ENCODE data around the gene MYBPH. TPM values are rescaled to one million over a fixed set of nuclear protein-coding genes. Genes with fewer than 3 reads are reported as not detected.

Gene MYBPH
- total RNA-seq, 6 experiments from 2014 or later, result 0.12 TPM; not detected in 5

DNA sequence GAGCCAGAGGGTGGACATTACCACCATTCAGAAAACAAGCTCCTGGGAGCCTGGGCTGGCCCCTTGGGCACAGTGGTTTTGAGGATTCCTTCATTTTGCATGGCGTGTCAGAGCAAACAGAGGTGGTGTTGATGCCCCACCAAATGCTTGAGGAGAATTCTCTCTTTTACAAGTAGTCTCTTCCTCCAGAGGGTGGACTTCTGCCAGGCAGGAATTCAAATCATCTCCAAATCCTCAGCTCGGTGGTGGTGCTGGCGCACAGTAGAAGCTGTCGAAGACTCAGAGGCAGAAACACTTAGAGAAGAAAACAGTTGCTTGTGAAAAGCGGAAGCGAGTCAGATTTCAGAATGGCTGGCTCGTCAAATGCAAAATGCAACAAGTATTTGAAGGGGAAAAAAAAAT is 14.3 kb upstream of the MYBPH start:
- Histone ChIP-seq H3K9me3 (no peaks in the 10 kb centered on the region), H3K27ac (no peak overlapping the region), H3K4me1 (no peaks in the 10 kb centered on the region), H3K27me3 (no peaks in the 10 kb centered on the region), H3K36me3 (no peaks in the 10 kb centered on the region), H3K4me3 (no peak overlapping the region)
- WGBS (ENCODE audit: insufficient coverage, low coverage, low lambda C conversion rate, missing lambda C conversion rate), result 40% methylated on average over 7 of the region's 7 CpGs
- TF ChIP-seq POLR2A (IDR thresholded peaks at IDR 0.05), result no peak
- TF ChIP-seq, protein P1, sequence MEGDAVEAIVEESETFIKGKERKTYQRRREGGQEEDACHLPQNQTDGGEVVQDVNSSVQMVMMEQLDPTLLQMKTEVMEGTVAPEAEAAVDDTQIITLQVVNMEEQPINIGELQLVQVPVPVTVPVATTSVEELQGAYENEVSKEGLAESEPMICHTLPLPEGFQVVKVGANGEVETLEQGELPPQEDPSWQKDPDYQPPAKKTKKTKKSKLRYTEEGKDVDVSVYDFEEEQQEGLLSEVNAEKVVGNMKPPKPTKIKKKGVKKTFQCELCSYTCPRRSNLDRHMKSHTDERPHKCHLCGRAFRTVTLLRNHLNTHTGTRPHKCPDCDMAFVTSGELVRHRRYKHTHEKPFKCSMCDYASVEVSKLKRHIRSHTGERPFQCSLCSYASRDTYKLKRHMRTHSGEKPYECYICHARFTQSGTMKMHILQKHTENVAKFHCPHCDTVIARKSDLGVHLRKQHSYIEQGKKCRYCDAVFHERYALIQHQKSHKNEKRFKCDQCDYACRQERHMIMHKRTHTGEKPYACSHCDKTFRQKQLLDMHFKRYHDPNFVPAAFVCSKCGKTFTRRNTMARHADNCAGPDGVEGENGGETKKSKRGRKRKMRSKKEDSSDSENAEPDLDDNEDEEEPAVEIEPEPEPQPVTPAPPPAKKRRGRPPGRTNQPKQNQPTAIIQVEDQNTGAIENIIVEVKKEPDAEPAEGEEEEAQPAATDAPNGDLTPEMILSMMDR (IDR thresholded peaks at IDR 0.05), result no peak
- ATAC-seq, result no peak
- intact Hi-C loops (cut with DNase I), result no loop called here
- DNase-seq, result peak in 1 of 3 donors; percentile 33

DNA sequence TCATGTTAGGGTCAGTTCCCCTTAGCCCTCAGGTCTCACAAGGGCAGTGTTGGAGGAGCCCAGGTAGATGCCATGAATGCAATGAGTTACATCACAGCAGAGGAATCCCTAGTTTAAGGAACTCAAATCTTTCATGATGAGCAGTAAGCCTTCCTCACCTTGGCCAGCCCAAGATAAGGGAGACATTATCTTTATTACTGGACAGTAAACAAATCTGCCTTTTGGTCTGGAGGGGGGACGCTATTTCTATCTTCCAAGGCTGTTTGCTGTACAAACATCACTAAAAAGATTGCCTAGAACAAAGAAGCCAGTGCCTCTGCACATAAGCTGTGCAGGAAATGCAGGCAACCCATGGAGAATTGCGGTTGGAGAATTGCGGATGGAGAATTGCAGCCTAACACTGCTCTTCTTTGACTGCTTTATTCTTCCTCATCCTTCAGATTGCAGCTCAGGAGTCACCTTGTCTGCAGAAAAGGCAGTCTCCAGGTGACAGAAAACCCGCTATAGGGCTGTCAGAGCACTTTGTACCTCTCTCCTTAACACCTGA is 13.1 kb upstream of the MYBPH start:
- TF ChIP-seq, protein P1 (IDR thresholded peaks at IDR 0.05), result no peak
- no peak for TF ChIP-seq POLR2A (IDR thresholded peaks at IDR 0.05)
- ATAC-seq, result no peak
- 51% methylated on average over 3 of the region's 4 CpGs for WGBS (ENCODE audit: insufficient coverage, low coverage, low lambda C conversion rate, missing lambda C conversion rate)
- no peaks in the 10 kb centered on the region for H3K36me3 ChIP-seq
- no peak overlapping the region for H3K27ac ChIP-seq
- H3K27me3 ChIP-seq, result no peaks in the 10 kb centered on the region
- no peaks in the 10 kb centered on the region for H3K9me3 ChIP-seq
- DNase-seq, result peak in 1 of 3 donors; percentile 21
- intact Hi-C loops (cut with DNase I), result no loop called here
- H3K4me1 ChIP-seq, result no peaks in the 10 kb centered on the region
- H3K4me3 ChIP-seq, result no peak overlapping the region

DNA sequence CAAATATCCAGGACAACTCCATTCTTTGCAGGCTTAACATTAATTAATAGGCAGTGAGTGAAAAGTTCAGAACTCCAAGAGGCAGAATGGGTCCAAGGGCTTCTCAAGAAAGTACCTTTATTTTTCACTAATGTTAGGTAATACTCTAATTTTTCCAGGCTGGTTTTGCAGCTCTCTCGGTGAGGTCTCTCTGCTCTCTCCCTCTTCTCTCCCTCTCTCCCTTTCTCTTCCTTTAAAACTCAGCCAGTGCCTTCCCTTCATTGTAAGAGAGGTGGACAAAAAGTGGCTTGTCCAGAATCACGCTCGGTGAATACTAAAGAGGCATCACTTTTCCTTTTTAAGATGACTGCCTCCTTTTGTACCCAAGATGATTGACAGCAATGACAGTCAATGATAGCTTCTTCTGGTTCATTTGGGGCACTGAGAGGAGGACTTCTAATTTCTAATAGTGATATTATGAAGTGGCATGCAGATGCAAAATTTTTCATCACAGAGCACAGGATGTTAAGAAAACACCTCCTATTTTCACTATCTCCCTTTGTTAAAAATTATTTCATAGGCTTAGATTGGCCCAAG is 12.2 kb upstream of the MYBPH start:
- WGBS (ENCODE audit: insufficient coverage, low coverage, low lambda C conversion rate, missing lambda C conversion rate), result 97% methylated on average over 3 of the region's 3 CpGs
- Histone ChIP-seq H3K9me3 (no peaks in the 10 kb centered on the region), H3K4me3 (no peak overlapping the region), H3K4me1 (no peaks in the 10 kb centered on the region), H3K27ac (no peak overlapping the region), H3K27me3 (no peaks in the 10 kb centered on the region), H3K36me3 (no peaks in the 10 kb centered on the region)
- no peak for TF ChIP-seq POLR2A (IDR thresholded peaks at IDR 0.05)
- TF ChIP-seq, protein P1 (IDR thresholded peaks at IDR 0.05), result no peak
- no peak for ATAC-seq
- intact Hi-C loops (cut with DNase I), result no loop called here
- DNase-seq, result no peak

DNA sequence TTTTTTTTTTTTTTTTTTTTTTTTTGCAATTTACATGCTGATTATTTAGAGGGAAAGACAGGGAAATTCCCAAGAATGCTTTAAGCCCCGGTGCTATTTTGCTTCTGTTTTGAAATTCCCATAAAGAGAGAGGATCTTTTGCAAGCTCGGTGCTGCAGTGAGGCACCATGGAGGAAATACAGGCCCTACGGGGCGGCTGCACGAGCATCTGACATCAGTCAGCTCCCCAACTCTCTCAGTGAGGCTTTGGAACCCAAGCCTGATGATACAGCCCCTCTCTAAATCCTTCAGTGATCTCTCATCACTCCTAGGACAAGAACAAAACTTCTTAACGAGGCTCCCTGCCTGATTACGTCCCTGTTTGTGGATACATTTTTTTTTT is 11.7 kb upstream of the MYBPH start:
- intact Hi-C loops (cut with DNase I), result no loop called here
- Histone ChIP-seq H3K4me3 (no peak overlapping the region), H3K27ac (no peak overlapping the region), H3K27me3 (no peaks in the 10 kb centered on the region), H3K9me3 (no peaks in the 10 kb centered on the region), H3K4me1 (no peaks in the 10 kb centered on the region), H3K36me3 (no peaks in the 10 kb centered on the region)
- WGBS (ENCODE audit: insufficient coverage, low coverage, low lambda C conversion rate, missing lambda C conversion rate), result 64% methylated on average over 7 of the region's 7 CpGs
- TF ChIP-seq, protein P1 (IDR thresholded peaks at IDR 0.05), result no peak
- no peak for TF ChIP-seq POLR2A (IDR thresholded peaks at IDR 0.05)
- peak in 1 of 3 donors; percentile 35 for DNase-seq
- no peak for ATAC-seq

Data from right lobe of liver (tissue), 6 donors.